Mucosa of rectum (tissue), 2 donors: ENCODE measurements around the gene SUGCT.

Source experiments
- H3K27ac ChIP-seq, 2 donors: one replicate each; pipeline ENCODE4 v1.7.0; 2013; ENCODE audit warnings: inconsistent platforms in 2 of 2, low read depth in 2 of 2, low read length in 2 of 2
- H3K27me3 ChIP-seq, 2 donors: one replicate each; pipeline ENCODE4 v1.7.0; 2013; ENCODE audit warnings: low read length in 2 of 2; ENCODE audit not compliant: control insufficient read depth in 2 of 2, insufficient read depth in 2 of 2
- H3K36me3 ChIP-seq, 2 donors: one replicate each; pipeline ENCODE4 v1.7.0; 2013; ENCODE audit warnings: low read length in 2 of 2; ENCODE audit not compliant: control insufficient read depth in 2 of 2, insufficient read depth in 2 of 2
- H3K4me1 ChIP-seq, 2 donors: one replicate each; pipeline ENCODE4 v1.7.0; 2013; ENCODE audit warnings: low read length in 2 of 2, mild to moderate bottlenecking in 1 of 2; ENCODE audit not compliant: control insufficient read depth in 2 of 2, insufficient read depth in 2 of 2
- H3K4me3 ChIP-seq, 2 donors: one replicate each; pipeline ENCODE4 v1.7.0; 2013; ENCODE audit warnings: low read length in 2 of 2
- H3K9ac ChIP-seq, 2 donors: one replicate each; pipeline ENCODE4 v1.7.0; 2013; ENCODE audit warnings: low read length in 2 of 2, low read depth in 1 of 2, mild to moderate bottlenecking in 1 of 2
- H3K9me3 ChIP-seq, 2 donors: one replicate each; pipeline ENCODE4 v1.7.0; 2013; ENCODE audit warnings: low read length in 2 of 2; ENCODE audit not compliant: control insufficient read depth in 2 of 2
- donor health status: healthy.
- donor health status: Normal muscosa, but diverticular disease.

SUGCT gene

DNA sequence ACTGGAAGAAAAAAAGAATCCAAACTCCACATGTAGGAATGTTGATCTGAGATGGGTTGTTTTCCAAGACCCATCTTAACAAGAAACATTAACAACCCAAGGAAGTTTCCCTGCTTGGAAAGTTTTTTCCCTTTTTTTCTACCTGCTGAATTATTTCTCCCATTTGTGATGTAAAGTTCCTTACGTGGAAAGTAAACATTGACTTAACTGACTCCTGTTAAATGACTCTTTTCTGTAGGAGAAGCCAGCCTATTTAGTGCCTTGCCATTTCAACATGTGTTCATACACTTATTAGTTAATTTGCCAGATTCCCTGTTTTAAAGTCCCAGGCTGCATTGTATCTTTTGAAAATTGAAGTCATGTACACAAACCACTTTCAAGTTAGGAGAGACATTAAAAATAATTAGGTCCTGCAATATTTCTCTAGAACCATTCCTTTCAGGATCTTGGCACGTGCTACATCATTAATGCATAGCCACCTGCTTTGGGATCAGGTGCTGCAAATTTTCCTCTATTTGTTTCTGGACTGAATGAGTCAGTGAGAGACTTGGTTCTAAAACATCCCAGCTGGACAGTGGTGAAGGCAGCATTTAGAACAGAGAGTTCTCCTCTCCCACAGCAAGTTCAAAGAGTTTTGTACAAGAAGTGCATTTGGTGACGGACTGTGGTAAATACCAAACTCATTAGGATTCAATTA is 698.5 kb downstream of the SUGCT start:
- Histone ChIP-seq H3K36me3 (no peaks in the 10 kb centered on the region), H3K27me3 (no peaks in the 10 kb centered on the region), H3K9ac (no peak overlapping the region), H3K4me3 (no peak overlapping the region), H3K4me1 (no peaks in the 10 kb centered on the region), H3K27ac (no peak overlapping the region), H3K9me3 (no peaks in the 10 kb centered on the region)

DNA sequence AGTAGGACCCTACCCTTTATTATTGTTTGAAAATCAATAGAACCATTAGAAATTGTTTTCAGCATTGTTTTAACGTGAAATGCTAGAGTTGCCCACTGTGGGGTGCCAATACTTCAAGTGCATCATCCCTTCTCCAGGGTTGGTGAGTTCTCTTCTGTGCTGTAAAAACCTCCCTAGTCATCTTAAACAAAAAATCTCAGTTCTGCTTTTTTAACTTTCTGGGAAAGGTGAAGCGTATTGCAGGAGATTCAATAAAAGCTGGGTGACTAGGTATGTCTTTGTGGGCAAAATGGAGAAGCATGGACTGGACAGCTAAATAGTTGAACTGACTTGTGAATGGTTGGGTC is 699.1 kb downstream of the SUGCT start:
- H3K27me3 ChIP-seq = no peaks in the 10 kb centered on the region
- no peak overlapping the region for H3K9ac ChIP-seq
- H3K27ac ChIP-seq = no peak overlapping the region
- H3K4me1 ChIP-seq = no peaks in the 10 kb centered on the region
- no peaks in the 10 kb centered on the region for H3K36me3 ChIP-seq
- no peak overlapping the region for H3K4me3 ChIP-seq
- no peaks in the 10 kb centered on the region for H3K9me3 ChIP-seq

DNA sequence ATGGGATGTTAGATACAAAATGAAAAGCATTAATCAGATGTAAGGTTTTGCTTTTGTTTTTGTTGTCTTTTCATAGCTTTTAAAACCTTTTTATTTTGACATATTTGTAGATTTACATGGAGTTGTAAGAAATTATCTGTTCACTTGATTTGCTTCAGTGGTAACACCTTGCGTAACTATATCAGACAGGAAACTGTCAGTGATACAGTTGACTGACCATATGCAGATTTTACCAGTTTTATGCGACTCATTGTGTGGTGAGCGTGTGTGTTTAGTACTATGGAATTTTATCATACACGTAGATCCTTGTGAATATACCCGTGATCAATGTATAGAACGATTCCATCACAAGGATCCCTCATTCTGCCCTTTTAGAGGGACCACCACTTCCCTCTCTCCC is 701.4 kb downstream of the SUGCT start:
- H3K27ac ChIP-seq = no peak overlapping the region
- H3K27me3 ChIP-seq = no peaks in the 10 kb centered on the region
- H3K4me1 ChIP-seq = no peaks in the 10 kb centered on the region
- H3K9ac ChIP-seq = no peak overlapping the region
- no peak overlapping the region for H3K4me3 ChIP-seq
- H3K9me3 ChIP-seq = no peaks in the 10 kb centered on the region
- H3K36me3 ChIP-seq = no peaks in the 10 kb centered on the region

DNA sequence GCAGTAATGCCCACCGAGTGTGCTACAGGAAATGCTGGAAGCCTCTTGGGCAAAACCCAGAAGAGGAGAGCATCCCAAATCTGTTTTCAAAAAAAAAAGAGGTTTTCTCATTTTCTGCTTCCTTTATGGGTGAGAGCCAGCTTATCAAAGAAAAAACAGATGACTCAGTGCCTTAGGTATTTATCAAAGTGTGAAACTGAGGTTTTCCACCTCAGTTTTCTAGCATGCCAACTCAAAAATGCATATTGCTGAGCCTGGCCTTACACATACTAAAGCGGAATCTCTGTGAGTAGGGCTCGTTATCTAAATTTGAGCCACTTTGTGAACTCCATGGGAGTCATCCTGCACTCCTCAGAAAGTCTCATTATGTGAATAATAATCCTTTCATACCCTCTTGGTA is 705.1 kb downstream of the SUGCT start:
- no peaks in the 10 kb centered on the region for H3K9me3 ChIP-seq
- no peak overlapping the region for H3K4me3 ChIP-seq
- H3K4me1 ChIP-seq = no peaks in the 10 kb centered on the region
- H3K36me3 ChIP-seq = no peaks in the 10 kb centered on the region
- H3K9ac ChIP-seq = no peak overlapping the region
- no peaks in the 10 kb centered on the region for H3K27me3 ChIP-seq
- no peak overlapping the region for H3K27ac ChIP-seq

DNA sequence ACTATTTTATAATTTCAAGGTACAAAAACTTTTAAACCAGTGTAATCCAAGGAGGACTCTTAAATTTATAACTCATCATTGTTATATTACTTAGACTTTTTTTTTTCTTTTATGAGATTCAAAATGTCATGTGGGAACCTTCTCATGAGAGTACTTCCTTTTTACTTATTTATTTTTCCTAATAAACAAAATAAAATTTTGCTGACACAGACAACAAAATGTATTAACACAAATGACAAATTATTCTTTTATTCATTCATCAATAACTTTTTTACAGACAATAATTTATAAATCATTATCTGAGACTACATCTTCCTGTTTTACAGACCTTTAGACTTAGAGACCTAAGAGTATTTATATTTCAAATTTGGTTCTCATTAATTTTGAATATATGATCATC is 706.2 kb downstream of the SUGCT start:
- no peak overlapping the region for H3K4me3 ChIP-seq
- H3K9ac ChIP-seq = no peak overlapping the region
- H3K36me3 ChIP-seq = no peaks in the 10 kb centered on the region
- H3K27ac ChIP-seq = no peak overlapping the region
- H3K27me3 ChIP-seq = no peaks in the 10 kb centered on the region
- no peaks in the 10 kb centered on the region for H3K4me1 ChIP-seq
- H3K9me3 ChIP-seq = no peaks in the 10 kb centered on the region

DNA sequence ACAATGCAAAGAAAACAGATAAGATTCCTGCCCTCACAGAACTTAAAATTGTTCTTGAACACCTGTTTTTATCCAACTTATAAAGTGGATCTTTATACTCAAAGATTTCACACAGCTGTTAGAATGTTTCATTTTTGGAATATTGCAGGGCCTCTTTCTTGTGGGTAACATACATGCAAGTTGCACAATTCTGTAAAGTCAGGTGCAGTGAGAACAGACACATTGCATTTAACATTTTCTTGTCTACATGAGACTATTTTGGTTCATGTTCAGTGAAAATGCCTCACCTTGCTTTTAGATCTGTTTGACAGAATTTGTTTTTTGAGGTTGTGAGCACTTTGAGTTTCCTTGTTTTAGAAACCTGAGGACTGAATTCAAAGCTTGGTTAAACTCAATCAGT is 707.8 kb downstream of the SUGCT start:
- Histone ChIP-seq H3K4me1 (no peaks in the 10 kb centered on the region), H3K9ac (no peak overlapping the region), H3K36me3 (no peaks in the 10 kb centered on the region), H3K27ac (no peak overlapping the region), H3K27me3 (no peaks in the 10 kb centered on the region), H3K9me3 (no peaks in the 10 kb centered on the region), H3K4me3 (no peak overlapping the region)

DNA sequence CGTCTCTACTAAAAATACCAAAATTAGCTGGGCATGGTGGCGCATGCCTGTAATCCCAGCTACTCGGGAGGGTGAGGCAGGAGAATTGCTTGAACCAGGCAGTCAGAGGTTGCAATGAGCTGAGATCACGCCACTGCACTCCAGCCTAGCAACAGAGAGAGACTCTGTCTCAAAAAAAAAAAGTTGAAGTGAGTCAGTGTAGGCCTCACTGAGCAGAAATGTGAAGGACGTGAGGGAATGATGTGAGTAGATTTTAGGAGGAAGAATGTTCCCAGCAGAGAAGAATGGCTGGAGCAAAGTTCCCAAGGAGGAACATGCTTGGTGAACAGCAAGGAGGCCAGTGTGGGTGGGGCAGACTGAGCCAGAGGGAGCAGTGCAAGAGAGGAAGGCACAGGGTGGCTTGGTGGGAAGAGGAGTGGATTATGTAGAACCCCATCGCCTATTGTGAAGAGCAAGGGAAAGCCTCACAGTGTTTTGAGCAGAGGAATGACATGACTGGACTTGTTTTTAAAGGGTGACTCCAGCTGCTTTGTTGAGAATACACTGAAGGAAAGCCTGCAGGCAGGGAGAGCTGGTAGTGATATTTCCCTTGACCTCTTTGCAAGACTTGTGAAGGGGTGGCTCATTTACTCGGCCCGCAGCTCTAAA is 708.7 kb downstream of the SUGCT start:
- no peak overlapping the region for H3K4me3 ChIP-seq
- no peaks in the 10 kb centered on the region for H3K36me3 ChIP-seq
- no peaks in the 10 kb centered on the region for H3K9me3 ChIP-seq
- H3K9ac ChIP-seq = no peak overlapping the region
- H3K27me3 ChIP-seq = no peaks in the 10 kb centered on the region
- no peaks in the 10 kb centered on the region for H3K4me1 ChIP-seq
- H3K27ac ChIP-seq = no peak overlapping the region

DNA sequence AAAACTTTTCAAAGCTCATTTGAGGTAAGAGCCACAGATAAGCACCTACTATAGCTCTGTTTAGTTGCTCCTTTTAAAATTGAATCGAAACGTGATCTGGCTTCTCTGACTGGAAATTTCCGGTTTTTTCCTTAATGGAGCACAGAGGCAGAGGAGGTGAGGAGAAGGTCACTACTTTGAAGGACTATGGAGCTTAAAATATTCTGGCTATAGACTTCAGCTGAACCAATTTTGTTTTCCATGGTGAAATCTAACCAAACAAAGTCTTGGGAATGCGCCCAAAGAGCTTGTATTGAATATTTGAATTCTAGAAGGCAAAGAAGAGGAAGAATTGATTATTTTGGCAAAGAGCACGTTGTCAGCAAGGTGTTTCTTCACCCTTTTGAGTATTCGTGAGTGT is 711.1 kb downstream of the SUGCT start:
- no peak overlapping the region for H3K4me3 ChIP-seq
- H3K36me3 ChIP-seq = no peaks in the 10 kb centered on the region
- H3K27ac ChIP-seq = no peak overlapping the region
- H3K27me3 ChIP-seq = no peaks in the 10 kb centered on the region
- H3K9ac ChIP-seq = no peak overlapping the region
- no peaks in the 10 kb centered on the region for H3K9me3 ChIP-seq
- no peaks in the 10 kb centered on the region for H3K4me1 ChIP-seq

DNA sequence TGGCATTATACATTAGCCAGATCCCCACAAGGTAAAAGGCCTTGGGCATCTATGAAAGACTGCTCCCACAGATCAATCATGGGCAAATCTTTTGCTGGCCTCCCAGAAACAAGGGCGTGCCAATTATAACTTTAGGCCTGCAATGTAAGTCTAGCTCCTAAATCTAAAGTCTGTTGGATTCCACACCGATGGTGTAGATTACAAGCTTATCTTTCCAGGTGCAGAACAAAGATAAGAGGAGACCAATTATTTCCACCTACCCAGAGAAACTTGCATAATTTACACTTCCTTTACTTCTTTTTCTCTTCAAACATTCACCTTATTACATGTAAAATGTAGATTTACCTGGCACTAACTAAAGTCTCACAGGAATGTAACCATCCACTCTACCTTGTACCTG is 713.1 kb downstream of the SUGCT start:
- H3K4me3 ChIP-seq = no peak overlapping the region
- H3K36me3 ChIP-seq = no peaks in the 10 kb centered on the region
- no peak overlapping the region for H3K9ac ChIP-seq
- H3K27me3 ChIP-seq = no peaks in the 10 kb centered on the region
- no peak overlapping the region for H3K27ac ChIP-seq
- no peaks in the 10 kb centered on the region for H3K9me3 ChIP-seq
- no peaks in the 10 kb centered on the region for H3K4me1 ChIP-seq

DNA sequence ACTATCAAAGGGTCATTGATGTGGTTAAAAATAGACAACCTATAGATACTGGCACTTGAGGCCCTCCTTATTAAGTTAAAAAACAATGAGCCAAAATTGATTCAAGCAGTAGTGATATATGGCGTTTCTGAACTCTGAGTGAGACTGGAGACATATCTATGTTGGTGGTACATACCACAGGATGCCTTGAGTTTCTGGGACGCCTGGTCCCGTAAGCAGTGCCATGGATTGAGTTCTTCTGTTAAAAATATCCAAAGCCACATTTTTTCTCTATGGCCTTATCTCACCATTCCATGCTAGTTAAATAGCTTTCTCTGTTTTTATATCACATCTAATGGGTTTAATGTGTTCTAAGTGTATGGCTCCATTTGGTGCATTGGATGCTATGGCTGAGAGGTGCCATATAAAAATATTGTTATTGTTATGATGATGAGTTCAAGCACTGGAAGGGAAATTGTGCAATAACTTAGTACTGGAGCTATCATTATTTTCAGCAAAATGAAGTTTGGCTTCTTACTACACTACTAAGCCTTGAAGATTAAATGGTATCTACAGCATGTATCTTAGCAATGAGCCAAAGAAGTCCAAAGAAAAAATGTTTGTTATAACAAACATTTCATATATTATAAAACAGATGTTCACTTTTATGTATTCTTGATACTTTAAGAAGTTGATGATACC is 713.9 kb downstream of the SUGCT start:
- no peaks in the 10 kb centered on the region for H3K27me3 ChIP-seq
- H3K4me3 ChIP-seq = no peak overlapping the region
- no peaks in the 10 kb centered on the region for H3K9me3 ChIP-seq
- no peak overlapping the region for H3K9ac ChIP-seq
- H3K36me3 ChIP-seq = no peaks in the 10 kb centered on the region
- H3K27ac ChIP-seq = no peak overlapping the region
- no peaks in the 10 kb centered on the region for H3K4me1 ChIP-seq
